Effector CD8-positive, alpha-beta T cell (primary cell): Measurements from ENCODE around the gene MPND.
"Not testable (repeated sequence)": the region's sequence is repeated elsewhere in the genome, so short reads cannot be mapped to it uniquely, and the experiment has no call there.

Experiments used
- DNase-seq: peaks from one replicate; lab custom pipeline; 2025; lab: John Stamatoyannopoulos, UW

Gene MPND

GRCh38 chr19:4346020-4346383, 2.6 kb downstream of the MPND start:
- DNase-seq, result no peak

- DNase-seq, result no peak
These were observed 4.2 kb downstream of the MPND start for GRCh38 chr19:4347521-4347920.

GRCh38 chr19:4349225-4349624, 5.9 kb downstream of the MPND start:
- DNase-seq, result not testable (repeated sequence)

- no peak for DNase-seq
These were observed 6.7 kb downstream of the MPND start for GRCh38 chr19:4350111-4350510.

GRCh38 chr19:4350726-4351125, 7.4 kb downstream of the MPND start:
- DNase-seq, result no peak

GRCh38 chr19:4352701-4353121, 9.3 kb downstream of the MPND start:
- peak; percentile 54 for DNase-seq

- no peak for DNase-seq
These were observed 10.9 kb downstream of the MPND start for GRCh38 chr19:4354282-4354681.

GRCh38 chr19:4354897-4355296, 11.5 kb downstream of the MPND start:
- DNase-seq, result no peak

- no peak for DNase-seq
These were observed 13.9 kb downstream of the MPND start for GRCh38 chr19:4357095-4357797.

- no peak for DNase-seq
These were observed 14.6 kb downstream of the MPND start for GRCh38 chr19:4357921-4358326.

GRCh38 chr19:4358709-4359626, 15.6 kb downstream of the MPND start:
- no peak for DNase-seq

- no peak for DNase-seq
These were observed 16.3 kb downstream of the MPND start for GRCh38 chr19:4359627-4360000.

- DNase-seq, result no peak
These were observed 16.8 kb downstream of the MPND start for GRCh38 chr19:4360081-4360569.

- DNase-seq, result no peak
These were observed 17.3 kb downstream of the MPND start for GRCh38 chr19:4360641-4361151.

- DNase-seq, result no peak
These were observed 18.0 kb downstream of the MPND start for GRCh38 chr19:4361152-4362046.

GRCh38 chr19:4362101-4362828, 18.9 kb downstream of the MPND start:
- no peak for DNase-seq

- no peak for DNase-seq
These were observed 19.6 kb downstream of the MPND start for GRCh38 chr19:4362831-4363545.

GRCh38 chr19:4363571-4364304, 20.4 kb downstream of the MPND start:
- DNase-seq, result no peak

GRCh38 chr19:4365341-4365740, 22.0 kb downstream of the MPND start:
- no peak for DNase-seq
